Left lobe of liver (tissue), 2 donors: ENCODE data around the gene VSTM5. TPM values are rescaled to one million over a fixed set of nuclear protein-coding genes. Genes with fewer than 3 reads are reported as not detected.
"Not testable (repeated sequence)": the region's sequence is repeated elsewhere in the genome, so short reads cannot be mapped to it uniquely, and the experiment has no call there.

ENCODE experiments used
- ATAC-seq: fragments of 200-7000 bp; cut with Tn5 transposase; one replicate; pipeline ENCODE4 v1.9.1; 2020; ENCODE audit warnings: mild to moderate bottlenecking, moderate library complexity
- DNase-seq: peaks from one replicate; pipeline ENCODE4 v3.0.0-alpha.2; 2020; ENCODE audit warnings: low spot score
- total RNA-seq: library from RNA; stranded (reverse); gene quantifications from one replicate; pipeline ENCODE4 v1.2.1, GENCODE V29; 2021
- donor health status: DM: no; HTN: no; CAD: no; lungs with moderate emphysema.
- donor health status: DM: no; HTN: yes; CAD: no.

VSTM5 gene
- total RNA-seq, 1 donor from 2014 or later, result not detected

GRCh38 chr11:93801366-93801765 lies 49.1 kb downstream of the VSTM5 start:
- DNase-seq (no peak), ATAC-seq (no peak)

DNA sequence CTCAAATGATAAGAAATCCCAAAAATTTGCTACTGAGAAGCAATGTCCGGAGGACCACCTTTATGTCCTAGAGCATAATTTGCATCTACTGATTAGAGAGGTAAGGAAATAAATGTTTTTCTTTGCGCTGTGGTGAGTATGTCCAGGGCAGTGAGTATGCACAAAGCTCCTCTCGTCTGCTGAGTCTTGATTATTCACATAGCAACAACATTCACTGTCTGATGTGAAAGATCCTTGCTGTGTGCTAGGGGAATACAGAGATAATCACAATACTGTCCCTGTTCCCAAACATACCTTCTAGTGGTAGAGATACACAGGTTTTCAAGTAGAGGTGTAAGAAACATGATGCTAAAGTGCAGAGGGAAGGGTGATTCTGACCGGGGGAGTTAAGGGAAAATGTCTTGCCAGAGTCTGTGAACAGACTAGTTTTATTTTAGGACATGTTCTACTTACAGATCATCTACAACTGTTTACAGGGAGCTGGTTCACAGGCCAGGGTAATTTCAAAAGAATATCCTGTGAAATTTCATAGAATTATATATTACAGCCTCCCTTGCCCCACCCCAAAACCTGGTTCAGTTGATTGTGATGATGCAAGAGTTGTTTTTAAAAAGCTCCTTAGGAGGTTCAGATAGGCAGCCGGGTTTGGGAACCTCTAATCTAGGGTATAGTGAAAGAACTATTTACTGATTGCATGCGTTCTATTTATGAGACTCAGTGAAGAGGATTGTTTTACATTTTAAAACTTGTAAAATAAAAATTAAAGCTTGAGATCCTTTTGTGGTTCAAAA lies 53.8 kb downstream of the VSTM5 start:
- DNase-seq (no peak), ATAC-seq (no peak)

DNA sequence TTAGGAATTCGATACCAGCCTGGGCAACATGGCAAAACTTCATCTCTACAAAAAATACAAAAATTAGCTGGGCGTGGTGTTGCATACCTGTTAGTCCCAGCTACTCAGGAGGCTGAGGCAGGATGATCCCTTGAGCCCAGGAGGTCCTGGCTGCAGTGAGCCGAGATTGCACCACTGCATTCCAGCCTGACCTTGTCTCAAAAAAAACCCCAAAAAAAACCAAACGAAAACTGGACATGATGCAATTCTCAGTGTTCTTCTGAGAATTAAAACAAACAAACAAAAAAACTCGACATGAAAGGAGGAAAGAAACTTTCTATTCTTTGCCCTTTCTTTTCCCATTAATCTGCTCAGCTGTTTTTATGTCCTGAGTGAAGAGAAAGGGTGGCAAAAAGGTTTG lies 58.9 kb downstream of the VSTM5 start:
- DNase-seq (no peak), ATAC-seq (peak; percentile 44)

DNA sequence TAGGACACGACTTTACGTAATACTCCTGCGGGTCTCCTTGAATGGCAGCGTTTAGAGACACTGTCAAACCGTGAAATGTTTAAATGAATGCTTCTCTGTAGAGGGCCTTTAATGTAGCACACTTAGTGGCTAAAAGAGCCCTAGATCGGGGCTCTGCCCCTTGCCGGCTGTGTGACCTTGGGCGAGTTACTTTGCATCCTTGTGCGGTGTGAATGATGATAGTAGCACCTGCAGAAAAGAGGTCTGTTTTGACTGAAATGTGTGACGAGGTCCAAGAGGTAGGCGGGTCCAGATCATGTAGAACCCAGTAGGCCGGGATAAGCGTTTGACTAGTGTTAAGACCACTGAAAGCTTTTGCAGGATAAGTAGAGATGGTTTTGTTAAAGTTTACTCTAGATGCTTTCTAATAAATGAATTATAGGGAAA lies 65.5 kb downstream of the VSTM5 start:
- DNase-seq (no peak), ATAC-seq (no peak)

DNA sequence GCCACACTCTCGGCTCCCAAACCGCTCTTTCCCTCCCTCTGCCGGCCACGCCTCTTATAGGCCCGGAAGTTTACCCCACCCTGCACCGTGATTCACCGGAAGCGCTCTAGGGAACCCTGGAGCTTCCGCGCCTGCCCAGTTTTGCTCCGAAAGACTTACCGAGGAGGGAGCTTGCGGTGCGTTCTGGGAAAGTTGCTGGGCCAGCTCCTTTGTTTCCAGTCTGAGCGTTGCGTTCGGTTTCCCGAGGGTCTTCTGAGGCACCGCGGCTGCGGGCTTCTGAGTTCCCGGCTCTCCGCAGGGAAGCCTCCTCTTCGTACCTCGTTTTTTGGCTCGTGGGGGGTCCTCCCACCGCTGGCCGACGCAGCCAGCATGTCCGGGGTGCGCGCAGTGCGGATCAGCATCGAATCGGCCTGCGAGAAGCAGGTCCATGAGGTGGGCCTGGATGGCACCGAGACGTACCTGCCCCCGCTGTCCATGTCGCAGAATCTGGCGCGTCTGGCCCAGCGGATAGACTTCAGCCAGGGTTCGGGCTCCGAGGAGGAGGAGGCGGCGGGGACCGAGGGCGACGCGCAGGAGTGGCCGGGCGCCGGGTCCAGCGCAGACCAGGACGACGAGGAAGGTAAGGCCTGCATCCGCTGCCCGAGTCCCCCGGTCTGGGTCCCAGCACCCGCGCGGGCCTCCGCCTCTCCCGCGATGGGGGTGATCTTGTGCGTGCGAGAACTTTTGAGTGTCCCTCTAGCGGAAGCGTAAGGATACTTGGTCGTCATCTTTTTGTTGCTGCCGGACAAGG lies 66.1 kb downstream of the VSTM5 start, which contains the start of gene MED17:
MED17 (plus strand) TSS at position 138 of the 790 bp plus-strand sequence; CDS start at position 370, 232 bp downstream.
- peak; percentile 99 for ATAC-seq
- DNase-seq, result peak; percentile 93

GRCh38 chr11:93783765-93784144 lies 66.7 kb downstream of the VSTM5 start:
- no peak for DNase-seq
- peak; percentile 51 for ATAC-seq

- ATAC-seq (no peak), DNase-seq (no peak)
These were observed 67.1 kb downstream of the VSTM5 start for GRCh38 chr11:93783362-93783761.

GRCh38 chr11:93775289-93775688 lies 75.1 kb downstream of the VSTM5 start:
- ATAC-seq (no peak), DNase-seq (no peak)

- not testable (repeated sequence) for ATAC-seq, DNase-seq
These were observed 75.9 kb downstream of the VSTM5 start for GRCh38 chr11:93774560-93774959.

DNA sequence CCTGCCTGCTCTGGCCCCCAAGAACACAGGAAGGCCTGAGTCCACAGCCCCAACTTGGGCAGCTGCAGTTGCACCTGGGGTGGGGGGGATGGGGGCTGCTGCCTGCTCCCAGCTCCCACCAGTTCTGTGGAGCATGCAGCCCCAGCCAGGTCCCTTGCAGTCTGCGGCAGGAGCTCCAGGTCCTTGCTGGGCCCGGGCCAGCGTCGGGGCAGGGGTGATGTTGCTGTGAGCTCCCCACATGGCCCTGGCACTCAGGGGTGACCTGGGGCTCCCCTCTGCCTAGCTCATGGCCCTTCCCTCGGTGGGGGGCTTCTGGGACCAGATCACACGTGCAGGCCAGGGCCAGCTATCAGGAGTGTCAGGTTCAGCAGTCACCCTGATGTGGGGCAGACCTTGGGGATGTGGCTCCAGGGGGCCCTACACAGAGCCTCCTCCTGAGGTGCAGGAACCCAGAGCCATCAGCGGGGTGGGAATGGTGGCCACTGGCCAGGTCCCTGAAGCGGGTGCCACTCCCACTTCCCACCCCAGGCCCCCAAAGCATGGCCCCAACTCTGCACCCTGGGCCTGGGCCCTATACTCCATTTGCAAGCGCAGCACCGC lies 76.7 kb downstream of the VSTM5 start:
- no peak for ATAC-seq
- DNase-seq, result no peak

DNA sequence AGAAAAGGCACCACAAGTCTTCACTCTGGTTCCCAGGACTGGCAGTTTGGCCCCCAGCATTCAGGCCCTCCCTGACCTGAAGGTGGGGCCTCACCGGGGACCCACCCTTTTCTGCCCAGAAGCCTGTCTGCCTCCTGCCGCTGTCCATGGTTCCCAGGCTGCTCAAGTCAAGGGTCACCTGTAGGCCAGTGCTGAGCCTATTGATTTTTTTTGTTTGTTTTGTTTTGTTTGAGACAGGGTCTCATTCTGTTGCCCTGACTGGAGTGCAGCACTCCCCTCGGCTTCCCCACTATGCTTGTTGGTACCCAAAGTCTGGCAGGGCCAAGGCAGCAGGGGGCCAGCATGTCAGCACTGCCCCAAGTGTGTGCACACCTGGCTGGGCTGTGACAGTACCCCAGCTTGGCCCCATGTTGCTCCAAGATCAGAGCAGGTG lies 77.4 kb downstream of the VSTM5 start:
- DNase-seq (no peak), ATAC-seq (peak; percentile 32)

- ATAC-seq (no peak), DNase-seq (no peak)
These were observed 78.3 kb downstream of the VSTM5 start for GRCh38 chr11:93772123-93772522.

DNA sequence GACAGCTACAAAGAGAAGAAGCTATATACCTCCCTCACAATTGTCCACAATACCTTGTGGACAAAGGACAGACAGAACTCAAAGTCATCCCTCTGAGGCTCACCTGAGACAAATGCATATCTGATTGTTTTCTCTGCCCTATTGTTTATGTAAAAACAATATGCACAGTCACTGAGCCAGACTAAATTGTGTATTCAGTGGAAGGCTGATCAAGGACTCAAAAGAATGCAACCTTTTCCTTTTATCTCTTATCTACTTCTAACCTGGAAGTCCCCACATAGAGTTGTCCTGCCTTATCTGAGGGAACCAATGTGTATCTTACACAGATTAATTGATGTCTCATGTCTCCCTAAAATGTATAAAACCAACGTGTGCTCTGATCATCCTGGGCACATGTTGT lies 80.3 kb downstream of the VSTM5 start:
- ATAC-seq (no peak), DNase-seq (no peak)

Other genes with a start within 250 kb of the VSTM5 start
- gene CEP295, start 188.9 kb downstream of the VSTM5 start, total RNA-seq, result 3.1 TPM
- 26.7 TPM for gene TAF1D, start 109.1 kb downstream of the VSTM5 start, total RNA-seq
- 184 TPM for gene C11orf54, start 108.9 kb downstream of the VSTM5 start, total RNA-seq
- 9.3 TPM for gene MED17, start 66.3 kb downstream of the VSTM5 start, total RNA-seq
- not detected for gene HEPHL1, start 170.7 kb upstream of the VSTM5 start, total RNA-seq